SK-N-SH (cell line): ENCODE results near the gene KRTAP21-2. TPM values are rescaled to one million over a fixed set of nuclear protein-coding genes. Genes with fewer than 3 reads are reported as not detected.

Experiments
- CTCF ChIA-PET: fragments of 300-600, 350-600 bp; formaldehyde crosslinking; extraction: SDS; loops from one replicate; lab custom pipeline; 2021; lab: Yijun Ruan, JAX
- POLR2A ChIA-PET: fragments of 350-600 bp; sonication (Branson Sonifier 250); formaldehyde crosslinking; extraction: SDS; loops from one replicate; lab custom pipeline; 2020; ENCODE audit warnings: antibody characterized with exemption, inconsistent platforms; lab: Yijun Ruan, JAX
- DNase-seq: peaks from one replicate; pipeline ENCODE4 v3.0.0; 2012
- H2AFZ ChIP-seq: fragments of 200-600 bp; sonication (generic); 2 replicates; pipeline ENCODE4 v1.8.1; 2016; ENCODE audit warnings: antibody characterized with exemption, mild to moderate bottlenecking, low read depth
- H3F3A ChIP-seq: fragments of 200-600 bp; sonication (generic); replicated peaks from 2 replicates; pipeline ENCODE3; 2016; ENCODE audit warnings: antibody characterized with exemption, mild to moderate bottlenecking; ENCODE audit not compliant: insufficient read depth
- H3K27ac ChIP-seq, 2 experiments: fragments of 200-500 bp in 1 of 2; fragments of 200-600 bp in 1 of 2; sonication (Bioruptor generic) in 1 of 2; sonication (generic), shearing (Covaris generic) in 1 of 2; 2 replicates each; pipeline versions ENCODE4 v1.5.1 to v1.6.1; 2014 to 2016; ENCODE audit warnings: low read depth in 2 of 2, inconsistent platforms in 1 of 2, low read length in 1 of 2, mild to moderate bottlenecking in 1 of 2, mixed read lengths in 1 of 2
- H3K27me3 ChIP-seq: fragments of 200-600 bp; sonication (generic), shearing (Covaris generic); 2 replicates; pipeline ENCODE4 v1.6.1; 2016; ENCODE audit warnings: mixed run types; ENCODE audit not compliant: insufficient read depth
- H3K36me3 ChIP-seq, 2 experiments: fragments of 200-500 bp in 1 of 2; fragments of 200-600 bp in 1 of 2; sonication (Bioruptor generic) in 1 of 2; sonication (generic) in 1 of 2; replicated peaks in 1 of 2; 2 replicates each; pipeline versions ENCODE3 to v1.5.1; 2014 to 2016; ENCODE audit warnings: low read length in 1 of 2, mild to moderate bottlenecking in 1 of 2; ENCODE audit not compliant: insufficient read depth in 2 of 2, control insufficient read depth in 1 of 2
- H3K4me1 ChIP-seq, 2 experiments: fragments of 200-500 bp in 1 of 2; fragments of 200-600 bp in 1 of 2; sonication (Bioruptor generic) in 1 of 2; sonication (generic), shearing (Covaris generic) in 1 of 2; 2 replicates each; pipeline versions ENCODE4 v1.5.1 to v1.6.1; 2014 to 2016; ENCODE audit warnings: low read depth in 1 of 2, low read length in 1 of 2, mixed run types in 1 of 2; ENCODE audit not compliant: insufficient read depth in 2 of 2, control insufficient read depth in 1 of 2
- H3K4me2 ChIP-seq: fragments of 200-600 bp; sonication (generic), shearing (Covaris generic); 2 replicates; pipeline ENCODE4 v1.6.1; 2017; ENCODE audit warnings: mixed run types
- H3K4me3 ChIP-seq, 2 experiments: fragments of 200-500 bp in 1 of 2; fragments of 200-600 bp in 1 of 2; sonication (Bioruptor generic) in 1 of 2; sonication (generic), shearing (Covaris generic) in 1 of 2; 2 replicates each; pipeline versions ENCODE4 v1.5.1 to v1.8.1; 2014 to 2016; ENCODE audit warnings: low read depth in 2 of 2, inconsistent platforms in 1 of 2, low read length in 1 of 2, mild to moderate bottlenecking in 1 of 2, mixed read lengths in 1 of 2, moderate library complexity in 1 of 2
- H3K79me2 ChIP-seq: fragments of 200-600 bp; sonication (generic); 2 replicates; pipeline ENCODE4 v1.8.1; 2017; ENCODE audit warnings: mild to moderate bottlenecking; ENCODE audit not compliant: insufficient read depth
- H3K9ac ChIP-seq: fragments of 200-600 bp; sonication (generic); 2 replicates; pipeline ENCODE4 v1.6.1; 2017; ENCODE audit warnings: mixed run types
- H3K9me2 ChIP-seq: fragments of 200-600 bp; sonication (generic); 2 replicates; pipeline ENCODE4 v1.6.1; 2017; ENCODE audit warnings: mixed run types
- H3K9me3 ChIP-seq: fragments of 200-600 bp; sonication (generic); 2 replicates; pipeline ENCODE4 v1.6.1; 2017; ENCODE audit warnings: mixed run types, mild to moderate bottlenecking, moderate library complexity
- H4K20me1 ChIP-seq: fragments of 200-600 bp; sonication (generic); 2 replicates; pipeline ENCODE4 v1.6.1; 2017; ENCODE audit warnings: mild to moderate bottlenecking, mixed run types; ENCODE audit not compliant: insufficient read depth
- CHD2 ChIP-seq: fragments of 150-350 bp; IDR thresholded peaks from 2 replicates; pipeline ENCODE4 v1.6.1; 2018; ENCODE audit warnings: low read length; ENCODE audit not compliant: partially characterized antibody
- EP300 ChIP-seq, 2 experiments: IDR thresholded peaks; 2 replicates each; pipeline versions ENCODE4 v1.4.0 to v1.6.1; 2012; ENCODE audit warnings: borderline replicate concordance in 1 of 2, low read depth in 1 of 2, low read length in 1 of 2
- EZH2phosphoT487 ChIP-seq: fragments of 200-600 bp; sonication (generic); IDR thresholded peaks from 2 replicates; pipeline ENCODE4 v1.6.1; 2017; ENCODE audit warnings: low read depth, mixed run types, mild to moderate bottlenecking, antibody characterized with exemption, moderate library complexity, borderline replicate concordance
- FOSL2 ChIP-seq: IDR thresholded peaks from 2 replicates; pipeline ENCODE4 v1.4.0; 2012; ENCODE audit warnings: low read depth, mild to moderate bottlenecking, moderate library complexity, borderline replicate concordance
- FOXM1 ChIP-seq: IDR thresholded peaks from 2 replicates; pipeline ENCODE4 v1.4.0; 2012; ENCODE audit warnings: low read depth, mild to moderate bottlenecking
- IRF3 ChIP-seq: fragments of 150-350 bp; IDR thresholded peaks from 2 replicates; pipeline ENCODE4 v1.6.1; 2016; ENCODE audit warnings: mild to moderate bottlenecking, low read depth, low read length
- JUND ChIP-seq: IDR thresholded peaks from 2 replicates; pipeline ENCODE4 v1.4.0; 2012
- MEF2A ChIP-seq: IDR thresholded peaks from 2 replicates; pipeline ENCODE4 v1.4.0; 2012; ENCODE audit warnings: low read depth, borderline replicate concordance
- NRF1 ChIP-seq: IDR thresholded peaks from 2 replicates; pipeline ENCODE4 v1.6.1; 2012; ENCODE audit warnings: low read depth, mild to moderate bottlenecking, low read length
- PBX3 ChIP-seq: IDR thresholded peaks from 2 replicates; pipeline ENCODE4; 2012
- POLR2AphosphoS5 ChIP-seq: IDR thresholded peaks from 2 replicates; pipeline ENCODE4 v1.6.1; 2012; ENCODE audit warnings: low read depth, low read length
- REST ChIP-seq: IDR thresholded peaks from 2 replicates; pipeline ENCODE4 v1.6.1; 2012; ENCODE audit warnings: mild to moderate bottlenecking, low read depth, low read length, moderate library complexity
- RFX5 ChIP-seq: IDR thresholded peaks from 2 replicates; pipeline ENCODE4 v1.6.1; 2012; ENCODE audit warnings: mild to moderate bottlenecking, improper control_type of control experiment, low read length
- RXRA ChIP-seq: IDR thresholded peaks from 2 replicates; pipeline ENCODE4 v1.4.0; 2012; ENCODE audit warnings: low read depth, mild to moderate bottlenecking, borderline replicate concordance
- SIN3A ChIP-seq: IDR thresholded peaks from 2 replicates; pipeline ENCODE4 v1.6.1; 2012; ENCODE audit warnings: low read depth, mild to moderate bottlenecking, low read length, moderate library complexity, borderline replicate concordance
- SMC3 ChIP-seq: IDR thresholded peaks from 2 replicates; pipeline ENCODE4 v1.6.1; 2012; ENCODE audit warnings: low read depth, low read length, improper control_type of control experiment
- TCF12 ChIP-seq: IDR thresholded peaks from 2 replicates; pipeline ENCODE4 v1.4.0; 2012
- TEAD4 ChIP-seq: IDR thresholded peaks from 2 replicates; pipeline ENCODE4 v1.4.0; 2012; ENCODE audit warnings: mild to moderate bottlenecking, borderline replicate concordance; ENCODE audit not compliant: insufficient read depth
- USF1 ChIP-seq: IDR thresholded peaks from 2 replicates; pipeline ENCODE4 v1.4.0; 2012; ENCODE audit warnings: low read depth, borderline replicate concordance
- USF2 ChIP-seq: fragments of 150-350 bp; IDR thresholded peaks from 2 replicates; pipeline ENCODE4 v1.6.1; 2017; ENCODE audit warnings: antibody characterized with exemption, low read length, low read depth, borderline replicate concordance
- YY1 ChIP-seq: IDR thresholded peaks from 2 replicates; pipeline ENCODE4 v1.4.0; 2012; ENCODE audit warnings: low read depth, mild to moderate bottlenecking
- WGBS: methylation state at CpG from one replicate; pipeline ENCODE4 v1.1.6; 2017; ENCODE audit warnings: low lambda C conversion rate; 5-methylcytosine and 5-hydroxymethylcytosine counted together
- polyA plus RNA-seq, 3 experiments: library from polyadenylated mRNA; depleted of rRNA; stranded (reverse); fragments of >200 nt; gene quantifications; 2 replicates each; pipeline ENCODE4 v1.2.3, GENCODE V29; 2012

KRTAP21-2 gene
- polyA plus RNA-seq, 1 of the 3 experiments (the other 2 are of a cell fraction): not detected

- TF ChIP-seq PBX3 (peak; percentile 96), FOXM1 (peak; percentile 95), CHD2 (no peak), POLR2AphosphoS5 (peak; percentile 41; the same call in 1 of the 2 replicates), MEF2A (peak; percentile 79; the same call in 1 of the 2 replicates), TEAD4 (peak; percentile 82), FOSL2 (peak; percentile 97), JUND (peak; percentile 99), USF1 (no peak; the same call in 1 of the 2 replicates), RFX5 (no peak)
Observed at GRCh38 chr21:30718239-30718909, 28.7 kb downstream of the KRTAP21-2 start, which contains the start of gene KRTAP21-3 (continued).

- Histone ChIP-seq H3K79me2 (no peaks in the 10 kb centered on the region), H3K9ac (peak overlapping the region; percentile 87), H2AFZ (peak overlapping the region; percentile 33; the same call in 1 of the 2 replicates), H3K9me3 (no peaks in the 10 kb centered on the region), H3K4me3 (no peak overlapping the region), H3K27me3 (no peaks in the 10 kb centered on the region), H3K9me2 (peaks cover 4% of the 10 kb centered on the region; the same call in 1 of the 2 replicates), H3K36me3 (no peaks in the 10 kb centered on the region), H4K20me1 (no peaks in the 10 kb centered on the region), H3K4me1 (peaks cover 0 to 15% of the 10 kb centered on the region in 2 experiments; a peak in 1 of 4 replicates), H3F3A (peaks cover 55% of the 10 kb centered on the region), H3K27ac (peak overlapping the region in 1 of 2 experiments; percentile 98; a peak in 2 of 4 replicates), H3K4me2 (peak overlapping the region; percentile 69)
- CTCF ChIA-PET: no interaction called here
- DNase-seq: no peak
- POLR2A ChIA-PET: no interaction called here
- 10% methylated on average over 2 of the region's 2 CpGs for WGBS
- TF ChIP-seq POLR2AphosphoS5: no peak
- no peak for TF ChIP-seq NRF1
- peak; percentile 17; the same call in 1 of the 2 replicates for TF ChIP-seq YY1
- 0 out of 2 replicates have a peak, but pooled peaks have one; percentile 18 for TF ChIP-seq RXRA
- TF ChIP-seq TEAD4: peak; percentile 68; the same call in 1 of the 2 replicates
- peak; percentile 63 for TF ChIP-seq TCF12
- peak; percentile 55 for TF ChIP-seq PBX3
- no peak for TF ChIP-seq SMC3
- TF ChIP-seq USF2: no peak
- TF ChIP-seq REST: no peak
- TF ChIP-seq EZH2phosphoT487: no peak
- peak in 1 of 2 experiments; percentile 71; a peak in 2 of 4 replicates for TF ChIP-seq EP300 (IDR thresholded peaks at IDR 0.05; ENCODE audit: borderline replicate concordance in 1 of 2, low read depth in 1 of 2, low read length in 1 of 2)
- no peak for TF ChIP-seq IRF3
- peak; percentile 48; the same call in 1 of the 2 replicates for TF ChIP-seq FOSL2
- TF ChIP-seq SIN3A: no peak
- no peak for TF ChIP-seq RFX5
Observed at GRCh38 chr21:30717105-30717504, 30.0 kb downstream of the KRTAP21-2 start.
